Stimulated activated CD8-positive, alpha-beta memory T cell treated with anti-CD3 and anti-CD28 coated beads, Interleukin-7, amount 100 ng/mL, for 4 hours (primary cell): Measurements from ENCODE around the gene ITIH6.

Experiments used
- DNase-seq, 2 donors: peaks; one replicate each; pipeline ENCODE4 v3.0.0-alpha.2; 2020; ENCODE audit warnings: low read depth in 2 of 2

Gene ITIH6

DNA sequence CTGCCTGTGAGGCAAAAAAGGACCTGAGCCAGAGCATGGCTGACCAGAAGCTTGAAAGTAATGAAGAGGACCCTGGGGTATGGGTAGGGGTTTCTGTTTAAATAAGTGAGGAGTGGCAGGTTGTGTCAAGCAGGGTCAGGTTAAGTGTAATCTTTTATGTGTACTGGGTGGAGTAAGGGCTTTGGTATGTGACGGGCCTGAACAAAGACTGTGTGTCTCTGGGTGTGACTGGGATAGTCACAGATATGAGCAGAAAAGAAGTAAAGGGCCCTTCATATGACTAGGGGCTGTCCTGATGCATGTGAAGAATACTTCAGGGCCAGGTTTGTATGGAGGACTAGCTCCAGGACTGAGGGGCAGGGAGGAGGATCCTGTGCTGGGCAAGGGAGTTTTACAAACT lies 82.4 kb downstream of the ITIH6 start:
- no peak for DNase-seq

DNA sequence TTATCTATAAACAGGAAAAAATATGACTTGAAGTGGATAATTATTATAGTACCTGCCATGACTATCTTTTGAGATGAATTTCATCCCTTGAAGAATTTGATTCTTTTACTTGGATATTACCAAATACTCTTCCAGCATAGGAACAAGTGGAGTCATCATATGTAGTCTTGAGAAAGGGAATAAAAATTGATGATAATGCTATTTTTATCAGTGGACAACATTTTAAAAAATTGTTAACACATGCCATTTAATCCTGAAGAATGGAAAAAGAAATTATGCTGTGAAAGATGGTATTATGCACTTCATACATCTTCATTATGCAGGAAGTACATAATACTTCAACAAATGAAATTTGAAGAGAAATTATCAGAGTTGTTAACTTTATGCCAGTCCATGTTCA lies 83.6 kb downstream of the ITIH6 start:
- no peak for DNase-seq

DNA sequence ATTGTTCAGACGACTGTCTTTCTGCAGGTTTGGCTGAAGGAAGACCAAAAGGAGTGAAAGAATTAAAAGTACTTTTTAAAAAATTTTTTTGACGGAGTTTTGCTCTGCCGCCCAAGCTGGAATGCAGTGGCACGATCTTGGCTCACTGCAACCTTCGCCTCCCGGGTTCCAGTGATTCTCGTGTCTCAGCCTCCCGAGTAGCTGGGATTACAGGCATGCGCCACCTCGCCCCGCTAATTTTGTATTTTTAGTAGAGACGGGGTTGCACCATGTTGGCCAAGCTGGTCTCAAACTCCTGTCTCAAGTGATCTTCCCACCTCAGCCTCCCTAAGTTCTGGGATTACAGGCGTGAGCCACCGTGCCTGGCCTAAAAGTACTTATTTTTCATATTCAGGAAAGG lies 86.3 kb downstream of the ITIH6 start:
- DNase-seq = no peak

DNA sequence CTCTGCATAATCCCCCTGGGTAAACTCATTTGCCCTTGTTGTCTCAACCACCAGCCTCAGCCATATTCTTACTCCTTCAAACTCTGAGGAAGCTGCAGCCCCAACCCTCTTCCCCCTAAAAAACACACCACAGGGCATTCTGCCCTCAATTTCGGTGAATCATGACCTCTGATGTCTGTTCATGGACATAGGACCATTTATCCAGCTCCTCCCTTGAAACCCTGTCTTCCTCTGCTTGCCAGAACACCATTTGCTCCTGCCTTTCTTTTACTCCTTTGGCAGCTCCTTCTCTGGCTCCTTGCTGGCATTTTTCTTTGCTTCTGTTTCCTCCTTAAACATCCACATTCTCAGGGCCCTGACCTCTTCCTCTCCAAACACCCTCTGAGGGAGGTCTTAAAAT lies 87.1 kb downstream of the ITIH6 start:
- no peak for DNase-seq

DNA sequence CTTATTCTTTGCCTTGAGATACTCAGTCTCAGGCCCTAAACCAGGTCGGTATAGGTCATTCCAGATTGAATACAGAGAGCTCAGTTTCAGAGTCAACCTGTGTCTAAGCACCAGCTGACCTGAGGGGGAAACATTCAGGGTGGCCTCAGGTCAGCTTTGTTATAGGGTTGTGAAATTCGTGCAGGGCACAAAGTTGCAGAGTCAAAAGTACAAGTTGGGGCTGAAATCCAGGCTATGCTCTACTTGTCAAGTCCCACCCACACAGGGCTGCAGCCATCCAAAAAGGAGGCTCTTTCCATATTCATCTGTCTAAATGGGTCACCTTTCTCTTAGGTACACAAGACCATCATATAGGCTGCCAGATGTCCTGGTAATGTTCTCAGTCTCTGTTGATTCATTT lies 89.7 kb downstream of the ITIH6 start:
- DNase-seq = no peak
